Chondrocyte (in vitro differentiated cells): Measurements from ENCODE around the gene PSMB8. TPM values are rescaled to one million over a fixed set of nuclear protein-coding genes. Genes with fewer than 3 reads are reported as not detected.
"Not testable (repeated sequence)": the region's sequence is repeated elsewhere in the genome, so short reads cannot be mapped to it uniquely, and the experiment has no call there.

ENCODE experiments used
- DNase-seq: peaks from one replicate; pipeline ENCODE4 v3.0.0; 2021; ENCODE audit warnings: mixed read lengths, low spot score
- H3K27ac Mint-ChIP-seq: one replicate; pipeline ENCODE4 v1.8.0; 2021; ENCODE audit warnings: mild to moderate bottlenecking, moderate library complexity, mixed read lengths; ENCODE audit not compliant: unreplicated experiment
- H3K27me3 Mint-ChIP-seq: 2 replicates; pipeline ENCODE4 v1.8.0; 2021; ENCODE audit warnings: low read depth, mixed read lengths
- H3K36me3 Mint-ChIP-seq: 2 replicates; pipeline ENCODE4 v1.8.0; 2021; ENCODE audit warnings: low read depth, mixed read lengths
- H3K4me1 Mint-ChIP-seq: 2 replicates; pipeline ENCODE4 v1.8.0; 2021; ENCODE audit warnings: low read depth, mild to moderate bottlenecking, mixed read lengths
- H3K4me3 Mint-ChIP-seq: one replicate; pipeline ENCODE4 v1.8.0; 2021; ENCODE audit warnings: mild to moderate bottlenecking, moderate library complexity, mixed read lengths; ENCODE audit not compliant: unreplicated experiment
- H3K9me3 Mint-ChIP-seq: 2 replicates; pipeline ENCODE4 v1.8.0; 2021; ENCODE audit warnings: low read depth, mixed read lengths
- total RNA-seq: library from RNA; stranded (reverse); gene quantifications from 3 replicates; pipeline ENCODE4 v1.2.1, GENCODE V29; 2021
- TF ChIP-seq, protein P1 (sequence below): fragments of 200-600 bp; sonication (generic); IDR thresholded peaks from 2 replicates; pipeline ENCODE4 v1.5.0; 2021; ENCODE audit warnings: antibody characterized with exemption, mild to moderate bottlenecking, moderate library complexity

PSMB8 gene
- total RNA-seq, 1 donor from 2014 or later: 14.6 TPM

DNA sequence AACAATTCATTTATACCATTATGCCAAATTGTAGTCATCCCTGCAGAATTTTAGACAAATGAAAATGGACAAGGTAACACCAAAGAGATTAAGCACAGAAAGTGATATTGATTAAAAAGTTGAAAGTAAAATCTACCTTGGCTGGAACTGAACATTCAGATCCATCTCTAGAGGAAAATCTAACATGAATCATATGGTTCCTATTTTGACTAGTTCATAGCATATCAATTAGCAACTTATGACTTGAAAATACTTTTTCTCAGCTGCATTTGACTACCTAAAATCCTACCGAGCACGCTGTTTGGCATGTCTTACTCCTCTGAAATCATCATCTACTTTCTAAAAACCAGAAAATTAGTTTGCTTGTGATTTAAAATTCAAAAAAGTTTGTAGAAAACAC lies 32.8 kb upstream of the PSMB8 start:
- peaks cover 67% of the 10 kb centered on the region for H3K27me3 Mint-ChIP-seq
- no peaks in the 10 kb centered on the region for H3K4me1 Mint-ChIP-seq
- H3K36me3 Mint-ChIP-seq: no peaks in the 10 kb centered on the region
- H3K27ac Mint-ChIP-seq: no peak overlapping the region
- H3K4me3 Mint-ChIP-seq: no peak overlapping the region
- TF ChIP-seq, protein P1, sequence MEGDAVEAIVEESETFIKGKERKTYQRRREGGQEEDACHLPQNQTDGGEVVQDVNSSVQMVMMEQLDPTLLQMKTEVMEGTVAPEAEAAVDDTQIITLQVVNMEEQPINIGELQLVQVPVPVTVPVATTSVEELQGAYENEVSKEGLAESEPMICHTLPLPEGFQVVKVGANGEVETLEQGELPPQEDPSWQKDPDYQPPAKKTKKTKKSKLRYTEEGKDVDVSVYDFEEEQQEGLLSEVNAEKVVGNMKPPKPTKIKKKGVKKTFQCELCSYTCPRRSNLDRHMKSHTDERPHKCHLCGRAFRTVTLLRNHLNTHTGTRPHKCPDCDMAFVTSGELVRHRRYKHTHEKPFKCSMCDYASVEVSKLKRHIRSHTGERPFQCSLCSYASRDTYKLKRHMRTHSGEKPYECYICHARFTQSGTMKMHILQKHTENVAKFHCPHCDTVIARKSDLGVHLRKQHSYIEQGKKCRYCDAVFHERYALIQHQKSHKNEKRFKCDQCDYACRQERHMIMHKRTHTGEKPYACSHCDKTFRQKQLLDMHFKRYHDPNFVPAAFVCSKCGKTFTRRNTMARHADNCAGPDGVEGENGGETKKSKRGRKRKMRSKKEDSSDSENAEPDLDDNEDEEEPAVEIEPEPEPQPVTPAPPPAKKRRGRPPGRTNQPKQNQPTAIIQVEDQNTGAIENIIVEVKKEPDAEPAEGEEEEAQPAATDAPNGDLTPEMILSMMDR: no peak
- peaks cover 3% of the 10 kb centered on the region for H3K9me3 Mint-ChIP-seq
- no peak for DNase-seq

- H3K4me1 Mint-ChIP-seq, DNase-seq, H3K36me3 Mint-ChIP-seq, H3K4me3 Mint-ChIP-seq, H3K27ac Mint-ChIP-seq, H3K9me3 Mint-ChIP-seq: not testable (repeated sequence)
- H3K27me3 Mint-ChIP-seq: peaks cover 69% of the 10 kb centered on the region
Measured at GRCh38 chr6:32873947-32874346, 30.1 kb upstream of the PSMB8 start.

DNA sequence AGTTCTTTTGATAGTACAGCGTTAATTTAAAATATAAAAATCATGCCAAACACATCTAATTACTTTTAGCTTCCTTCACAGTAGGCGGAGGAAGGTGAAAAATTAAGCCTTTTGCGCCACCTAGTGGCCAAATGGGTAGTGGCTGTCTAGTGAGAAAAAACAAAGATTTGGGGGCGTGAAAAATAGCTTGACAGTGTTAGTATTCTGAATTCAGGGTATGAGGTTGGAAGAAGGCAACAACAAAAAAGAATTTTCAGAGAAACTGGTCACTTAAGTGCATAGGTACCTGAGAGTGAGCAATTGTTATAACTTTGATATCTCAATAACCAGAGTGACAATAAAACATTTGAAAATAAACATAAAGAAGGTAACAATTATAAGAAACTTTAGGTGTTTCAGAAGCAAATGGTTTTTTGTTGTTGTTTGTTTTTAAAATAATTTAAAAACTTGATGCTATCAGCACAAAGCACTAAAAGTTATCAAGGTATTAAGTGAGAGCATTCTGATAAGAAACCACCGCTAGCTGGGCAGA lies 24.5 kb upstream of the PSMB8 start:
- Mint-ChIP-seq H3K4me1 (no peaks in the 10 kb centered on the region), H3K36me3 (no peaks in the 10 kb centered on the region), H3K27me3 (peaks cover 59% of the 10 kb centered on the region), H3K9me3 (peaks cover 3% of the 10 kb centered on the region), H3K27ac (no peak overlapping the region), H3K4me3 (no peak overlapping the region)
- DNase-seq: no peak
- TF ChIP-seq, protein P1: peak; percentile 98

GRCh38 chr6:32867554-32868256 lies 23.9 kb upstream of the PSMB8 start:
- Mint-ChIP-seq H3K27me3 (peaks cover 59% of the 10 kb centered on the region), H3K27ac (no peak overlapping the region), H3K36me3 (no peaks in the 10 kb centered on the region), H3K4me1 (no peaks in the 10 kb centered on the region), H3K9me3 (peaks cover 3% of the 10 kb centered on the region), H3K4me3 (no peak overlapping the region)
- TF ChIP-seq, protein P1: no peak
- DNase-seq: no peak

- Mint-ChIP-seq H3K4me3 (no peak overlapping the region), H3K27ac (no peak overlapping the region), H3K36me3 (no peaks in the 10 kb centered on the region), H3K27me3 (peaks cover 54% of the 10 kb centered on the region), H3K4me1 (no peaks in the 10 kb centered on the region), H3K9me3 (no peaks in the 10 kb centered on the region)
- TF ChIP-seq, protein P1: no peak
- DNase-seq: no peak
Measured at GRCh38 chr6:32867022-32867477, 23.2 kb upstream of the PSMB8 start.
